Measurements from ENCODE around the gene RAB8A.

RAB8A gene

DNA sequence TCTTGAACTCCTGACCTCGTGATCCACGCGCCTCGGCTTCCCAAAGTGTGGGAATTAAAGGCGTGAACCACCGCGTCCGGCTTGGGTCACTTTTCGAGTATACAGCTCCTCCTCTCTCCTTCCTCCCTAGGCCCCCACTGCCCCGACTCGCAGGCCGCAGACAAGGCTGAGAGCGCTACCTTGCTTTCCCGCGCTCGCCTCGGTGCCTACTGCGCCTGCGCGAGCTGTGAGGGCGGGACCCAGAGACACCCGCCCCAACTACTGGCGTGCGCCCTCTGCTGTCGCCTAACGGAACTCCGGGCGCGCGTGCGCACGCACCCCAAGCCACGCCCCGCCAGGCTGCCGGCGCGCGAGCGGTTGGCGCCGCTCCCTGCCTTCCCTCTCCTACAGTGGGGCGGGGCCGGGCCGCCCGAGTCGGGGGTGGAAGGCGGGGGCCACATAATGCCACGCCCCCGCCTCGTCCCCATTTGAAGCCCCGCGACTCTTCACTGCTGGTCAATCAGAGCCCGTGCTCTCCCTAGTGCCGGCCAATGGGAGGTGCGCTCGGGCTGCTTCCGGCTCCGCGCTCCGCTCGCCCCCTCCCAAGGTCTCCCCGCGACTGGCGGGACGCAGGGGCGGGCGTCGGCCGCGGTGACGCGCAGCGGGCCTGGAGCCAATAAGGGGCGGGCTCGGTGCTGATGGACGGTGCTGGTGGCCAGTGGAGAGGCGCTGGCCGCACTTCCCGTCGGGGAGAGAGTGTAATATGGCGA lies at the start of gene RAB8A:
RAB8A (plus strand) TSS at position 730 of the 749 bp plus-strand sequence; CDS start at position 743, 13 bp downstream.
- DNase-seq = peak; percentile 90

DNA sequence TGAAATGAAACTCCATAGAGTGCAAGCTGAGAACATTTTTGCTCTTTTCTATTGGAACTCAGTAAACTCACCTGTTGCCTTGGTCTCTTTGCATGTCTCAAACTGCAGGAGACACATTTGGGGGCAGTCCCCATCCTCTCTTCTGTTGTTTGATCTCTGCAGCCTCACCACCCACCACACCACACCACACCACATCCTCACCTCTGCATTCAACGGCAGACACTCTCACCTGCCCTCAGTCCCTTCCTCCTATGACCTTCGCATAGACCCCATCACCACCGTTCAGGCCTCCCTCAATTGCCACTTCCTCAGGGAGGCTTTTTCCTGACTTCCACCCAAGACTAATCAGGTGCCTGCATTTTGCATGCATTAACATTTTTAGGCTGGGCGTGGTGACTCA lies 49.7 kb upstream of the RAB8A start:
- DNase-seq = no peak

DNA sequence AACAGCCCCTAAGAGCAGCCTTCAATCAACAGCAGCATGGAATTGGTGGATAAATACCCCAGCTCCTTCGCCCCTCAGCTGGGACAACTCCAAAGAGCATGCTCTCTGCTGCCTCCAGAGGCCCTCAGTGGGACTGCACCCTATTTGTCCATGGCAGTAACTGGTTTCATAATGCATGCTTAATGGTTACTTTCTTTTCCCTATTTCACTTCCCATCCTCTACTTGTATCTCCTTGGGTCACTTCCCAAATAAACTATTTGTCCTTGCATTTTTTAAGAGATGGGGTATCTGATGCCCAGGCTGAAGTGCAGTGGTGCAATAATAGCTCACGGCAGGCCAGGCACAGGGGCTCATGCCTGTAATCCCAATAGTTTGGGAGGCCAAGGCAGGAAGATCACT lies 48.9 kb upstream of the RAB8A start:
- no peak for DNase-seq

- no peak for DNase-seq
These were observed 47.3 kb upstream of the RAB8A start for GRCh38 chr19:16064209-16064889.

- DNase-seq = no peak
These were observed 45.0 kb upstream of the RAB8A start for GRCh38 chr19:16066611-16067104.

GRCh38 chr19:16067205-16067938 lies 44.3 kb upstream of the RAB8A start:
- DNase-seq = no peak

- DNase-seq = no peak
These were observed 42.9 kb upstream of the RAB8A start for GRCh38 chr19:16068696-16069259.

GRCh38 chr19:16069813-16070365 lies 41.8 kb upstream of the RAB8A start:
- no peak for DNase-seq

GRCh38 chr19:16070366-16070990 lies 41.2 kb upstream of the RAB8A start:
- DNase-seq = no peak

- no peak for DNase-seq
These were observed 40.5 kb upstream of the RAB8A start for GRCh38 chr19:16071072-16071691.

- DNase-seq = no peak
These were observed 38.2 kb upstream of the RAB8A start for GRCh38 chr19:16073481-16073880.

DNA sequence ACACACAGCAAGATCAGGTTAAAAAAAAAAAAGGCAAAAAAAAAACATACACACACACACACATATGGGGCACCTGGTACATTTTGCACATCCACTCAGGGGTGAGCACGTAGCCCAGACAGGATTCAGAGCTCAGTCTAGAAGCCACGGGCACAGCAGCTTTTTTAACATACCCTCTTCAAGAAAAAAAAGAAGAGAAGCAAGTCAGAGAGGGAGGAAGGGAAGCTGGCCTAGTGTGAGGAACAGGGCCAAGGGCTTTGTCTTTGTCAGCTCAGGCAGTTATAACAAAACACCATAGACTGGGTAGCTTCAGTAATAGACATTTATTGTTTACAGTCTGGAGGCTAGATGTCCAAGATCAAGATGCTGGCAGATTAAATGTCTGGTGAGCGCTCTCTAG lies 37.7 kb upstream of the RAB8A start:
- no peak for DNase-seq

GRCh38 chr19:16074488-16075365 lies 37.0 kb upstream of the RAB8A start:
- no peak for DNase-seq

- no peak for DNase-seq
These were observed 36.1 kb upstream of the RAB8A start for GRCh38 chr19:16075430-16076153.

DNA sequence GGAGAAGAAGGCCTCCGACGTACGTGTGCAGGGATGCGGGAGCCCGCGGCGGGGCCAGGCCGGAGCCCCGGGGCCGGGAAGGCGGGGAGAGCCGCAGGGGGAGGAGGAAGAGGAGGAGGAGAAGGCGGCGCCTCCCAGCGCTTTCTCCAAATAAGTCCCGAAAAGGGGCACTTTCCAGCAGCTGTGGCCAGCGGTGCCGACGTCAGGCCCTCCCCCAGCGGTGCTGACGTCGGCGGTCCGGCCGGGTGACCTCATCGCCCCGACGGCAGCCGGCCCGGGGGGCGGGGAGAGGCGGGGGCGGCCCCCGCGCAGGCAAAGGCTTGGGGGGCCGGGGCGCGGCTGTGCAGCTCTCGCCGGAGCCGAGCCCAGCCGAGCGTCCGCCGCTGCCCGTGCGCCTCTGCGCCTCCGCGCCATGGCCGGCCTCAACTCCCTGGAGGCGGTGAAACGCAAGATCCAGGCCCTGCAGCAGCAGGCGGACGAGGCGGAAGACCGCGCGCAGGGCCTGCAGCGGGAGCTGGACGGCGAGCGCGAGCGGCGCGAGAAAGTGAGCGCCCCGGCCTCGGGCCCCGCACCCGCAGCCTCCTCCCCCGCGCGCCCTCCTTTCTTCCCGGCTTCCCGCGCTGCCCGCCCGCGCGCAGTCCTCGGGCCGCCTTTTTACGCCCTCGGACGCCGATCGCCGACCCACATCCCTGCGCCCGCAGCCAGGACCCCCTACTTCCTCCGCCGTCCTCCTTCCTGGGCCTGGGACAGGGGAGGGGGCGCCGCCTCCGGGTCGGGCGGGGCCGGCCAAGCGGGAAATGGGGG lies 35.3 kb upstream of the RAB8A start, which contains the start of gene TPM4:
TPM4 (plus strand) TSS at position 342 of the 804 bp plus-strand sequence; CDS start at position 413, 71 bp downstream.
- peak; percentile 35 for DNase-seq

- no peak for DNase-seq
These were observed 34.6 kb upstream of the RAB8A start for GRCh38 chr19:16076958-16077611.

GRCh38 chr19:16077984-16078758 lies 33.5 kb upstream of the RAB8A start:
- no peak for DNase-seq

Data from NCI-H526 treated with DMSO at 0.1 percent for 48 hours (cell line).